HCT116 (cell line): ENCODE results near the gene MYCL. TPM values are rescaled to one million over a fixed set of nuclear protein-coding genes. Genes with fewer than 3 reads are reported as not detected.

ENCODE experiments used
- ATAC-seq: fragments of 200-7000 bp; cut with Tn5 transposase; 2 replicates; pipeline ENCODE4 v1.9.1; 2020; ENCODE audit warnings: mild to moderate bottlenecking, moderate library complexity
- BruUV-seq: library from RNA; stranded (reverse); fragments of 400-500 nt; replicated peaks from 2 replicates; lab custom pipeline; 2021; lab: Mats Ljungman, UMichigan
- CTCF ChIA-PET: fragments of 300-600 bp; sonication (Branson Sonifier 250); formaldehyde crosslinking; loops from one replicate; lab custom pipeline; 2021; ENCODE audit warnings: antibody characterized with exemption; lab: Charles Lee
- POLR2A ChIA-PET: fragments of 300-600, 350-600 bp; sonication (Branson Sonifier 250); formaldehyde crosslinking; loops from one replicate; lab custom pipeline; 2021; ENCODE audit warnings: antibody characterized with exemption; lab: Charles Lee
- RAD21 ChIA-PET, 2 experiments: fragments of 300-600 bp; sonication (Branson Sonifier 250); formaldehyde crosslinking; loops; one replicate each; lab custom pipeline; 2023; ENCODE audit warnings: low total read pairs in 2 of 2; ENCODE audit not compliant: uncharacterized antibody in 2 of 2, unreplicated experiment in 2 of 2, low non-redundant PET in 1 of 2; lab: Charles Lee
- DNase-seq: peaks from one replicate; pipeline ENCODE4 v3.0.0-alpha.2; 2010; ENCODE audit warnings: low read depth, low spot score
- H2AFZ ChIP-seq: fragments of 200-600 bp; shearing (Covaris generic), sonication (generic); 2 replicates; pipeline ENCODE4 v1.6.1; 2017; ENCODE audit warnings: low read depth, mixed run types, mixed read lengths, antibody characterized with exemption, low read length; ENCODE audit not compliant: poor library complexity, severe bottlenecking
- H3K27ac ChIP-seq: 2 replicates; pipeline ENCODE4 v1.5.1; 2012; ENCODE audit warnings: low read depth, low read length
- H3K27me3 ChIP-seq: fragments of 200-600 bp; sonication (generic); 2 replicates; pipeline ENCODE4 v1.6.1; 2016; ENCODE audit warnings: mixed run types, low read length, mixed read lengths; ENCODE audit not compliant: insufficient read depth
- H3K36me3 ChIP-seq, 2 experiments: fragments of 200-500 bp in 1 of 2; fragments of 200-600 bp in 1 of 2; sonication (Bioruptor generic) in 1 of 2; sonication (generic) in 1 of 2; 2 replicates each; pipeline versions ENCODE4 v1.5.1 to v1.6.1; 2014 to 2016; ENCODE audit warnings: low read length in 2 of 2, inconsistent platforms in 1 of 2, mixed read lengths in 1 of 2, mixed run types in 1 of 2; ENCODE audit not compliant: insufficient read depth in 2 of 2, control insufficient read depth in 1 of 2
- H3K4me1 ChIP-seq, 2 experiments: fragments of 200-600 bp in 1 of 2; sonication (generic) in 1 of 2; 2 replicates each; pipeline versions ENCODE4 v1.5.1 to v1.6.1; 2012 to 2017; ENCODE audit warnings: low read length in 2 of 2, inconsistent platforms in 1 of 2, mild to moderate bottlenecking in 1 of 2, mixed read lengths in 1 of 2, mixed run types in 1 of 2, moderate library complexity in 1 of 2; ENCODE audit not compliant: insufficient read depth in 2 of 2, control insufficient read depth in 1 of 2
- H3K4me2 ChIP-seq: fragments of 200-600 bp; sonication (generic); 2 replicates; pipeline ENCODE4 v1.6.1; 2017; ENCODE audit warnings: mixed run types, low read length, mixed read lengths
- H3K4me3 ChIP-seq, 2 experiments: fragments of 200-600 bp in 1 of 2; sonication (generic) in 1 of 2; replicated peaks in 1 of 2; 2 replicates each; pipeline ENCODE4 v1.5.1; 2011 to 2016; ENCODE audit warnings: low read length in 2 of 2, control low read depth in 1 of 2, low read depth in 1 of 2, mild to moderate bottlenecking in 1 of 2, mixed read lengths in 1 of 2, mixed run types in 1 of 2
- H3K79me2 ChIP-seq: fragments of 200-600 bp; sonication (generic); 2 replicates; pipeline ENCODE4 v1.6.1; 2017; ENCODE audit warnings: mild to moderate bottlenecking, mixed run types, low read length, moderate library complexity, mixed read lengths; ENCODE audit not compliant: insufficient read depth
- H3K9ac ChIP-seq: fragments of 200-600 bp; sonication (generic); 2 replicates; pipeline ENCODE4 v1.6.1; 2016; ENCODE audit warnings: low read length, mixed read lengths
- H3K9me2 ChIP-seq: fragments of 200-600 bp; sonication (generic), shearing (Covaris generic); 2 replicates; pipeline ENCODE4 v1.6.1; 2017; ENCODE audit warnings: mixed run types, mild to moderate bottlenecking, moderate library complexity; ENCODE audit not compliant: insufficient read depth
- H3K9me3 ChIP-seq, 2 experiments: fragments of 200-500 bp in 1 of 2; fragments of 200-600 bp in 1 of 2; sonication (Bioruptor generic) in 1 of 2; sonication (generic) in 1 of 2; 2 replicates each; pipeline ENCODE4 v1.6.1; 2014 to 2017; ENCODE audit warnings: low read length in 2 of 2, mixed read lengths in 2 of 2, inconsistent platforms in 1 of 2, low read depth in 1 of 2, mild to moderate bottlenecking in 1 of 2, mixed run types in 1 of 2, moderate library complexity in 1 of 2; ENCODE audit not compliant: control insufficient read depth in 1 of 2, insufficient read depth in 1 of 2
- H4K20me1 ChIP-seq: fragments of 200-600 bp; sonication (generic), shearing (Covaris generic); 2 replicates; pipeline ENCODE4 v1.6.1; 2017; ENCODE audit warnings: mixed run types, mild to moderate bottlenecking, moderate library complexity; ENCODE audit not compliant: insufficient read depth
- CBX3 ChIP-seq: IDR thresholded peaks from 2 replicates; pipeline ENCODE4 v1.6.1; 2012; ENCODE audit warnings: low read depth
- CEBPB ChIP-seq: IDR thresholded peaks from 2 replicates; pipeline ENCODE4 v1.6.1; 2012; ENCODE audit warnings: low read depth
- CTCF ChIP-seq, 3 experiments: fragments of 200-600 bp in 1 of 3; sonication (generic) in 1 of 3; IDR thresholded peaks in 2 of 3; conservative IDR thresholded peaks in 1 of 3; 2 replicates each; pipeline ENCODE4 v1.5.1; 2012 to 2017; ENCODE audit warnings: low read depth in 2 of 3, low read length in 2 of 3, antibody characterized with exemption in 1 of 3, borderline replicate concordance in 1 of 3, control low read depth in 1 of 3, mild to moderate bottlenecking in 1 of 3, mixed read lengths in 1 of 3, mixed run types in 1 of 3, moderate library complexity in 1 of 3; ENCODE audit not compliant: insufficient read depth in 1 of 3
- EGR1 ChIP-seq: IDR thresholded peaks from 2 replicates; pipeline ENCODE4 v1.6.1; 2012; ENCODE audit warnings: low read depth
- EZH2 ChIP-seq: fragments of 200-600 bp; sonication (generic); IDR thresholded peaks from 2 replicates; pipeline ENCODE4 v1.6.1; 2017; ENCODE audit warnings: antibody characterized with exemption, mixed run types
- POLR2AphosphoS5 ChIP-seq: IDR thresholded peaks from 2 replicates; pipeline ENCODE4 v1.6.1; 2011; ENCODE audit warnings: mild to moderate bottlenecking, low read depth, low read length, moderate library complexity
- REST ChIP-seq: IDR thresholded peaks from 2 replicates; pipeline ENCODE4 v1.6.1; 2012; ENCODE audit warnings: low read depth
- SIN3A ChIP-seq: IDR thresholded peaks from 2 replicates; pipeline ENCODE4 v1.6.1; 2012; ENCODE audit warnings: low read depth
- ZBTB33 ChIP-seq: IDR thresholded peaks from 2 replicates; pipeline ENCODE4 v1.6.1; 2011; ENCODE audit warnings: mild to moderate bottlenecking, low read length, moderate library complexity; ENCODE audit not compliant: insufficient replicate concordance; ENCODE audit errors: extremely low read depth
- intact Hi-C: fragments of 100-400 bp; cut with micrococcal nuclease; formaldehyde crosslinking; loops from 2 replicates; pipeline ENCODE4 v1.10.0; 2022
- total RNA-seq: library from RNA; stranded (reverse); gene quantifications from one replicate; pipeline ENCODE4 v1.2.1, GENCODE V29; 2021; ENCODE audit not compliant: unreplicated experiment
- TF ChIP-seq, protein P1 (sequence below): IDR thresholded peaks from 2 replicates; pipeline ENCODE4 v1.6.1; 2012
- TF ChIP-seq, protein P2 (sequence below): IDR thresholded peaks from 2 replicates; pipeline ENCODE4 v1.6.1; 2012

The MYCL gene
- total RNA-seq, 1 experiment from 2014 or later = 10.0 TPM

- CTCF ChIA-PET = no interaction called here
- Histone ChIP-seq H3K79me2 (no peaks in the 10 kb centered on the region), H3K9me3 (peaks cover 0 to 7% of the 10 kb centered on the region in 2 experiments; a peak in 1 of 4 replicates), H4K20me1 (no peaks in the 10 kb centered on the region), H2AFZ (no peak overlapping the region), H3K36me3 (no peaks in the 10 kb centered on the region), H3K9me2 (no peaks in the 10 kb centered on the region), H3K27me3 (no peaks in the 10 kb centered on the region), H3K9ac (no peak overlapping the region), H3K4me2 (no peak overlapping the region), H3K4me1 (no peaks in the 10 kb centered on the region), H3K4me3 (no peak overlapping the region), H3K27ac (no peak overlapping the region)
- RAD21 ChIA-PET = interaction anchor here in 1 of 2 experiments (0.6 kb wide), 1 partner anchor 11 kb away, joined by 3 read pairs; no protein-coding TSS in a partner anchor
- TF ChIP-seq REST (no peak), EGR1 (no peak), POLR2AphosphoS5 (no peak), CEBPB (no peak), SIN3A (no peak), ZBTB33 (no peak), CBX3 (no peak), CTCF (IDR thresholded peaks at IDR 0.05 in 2 of 3, conservative IDR thresholded peaks at IDR 0.05 in 1 of 3; ENCODE audit: borderline replicate concordance in 1 of 3, insufficient read depth in 1 of 3, low read depth in 2 of 3, low read length in 2 of 3) (no peak), EZH2 (no peak)
- TF ChIP-seq, protein P1, sequence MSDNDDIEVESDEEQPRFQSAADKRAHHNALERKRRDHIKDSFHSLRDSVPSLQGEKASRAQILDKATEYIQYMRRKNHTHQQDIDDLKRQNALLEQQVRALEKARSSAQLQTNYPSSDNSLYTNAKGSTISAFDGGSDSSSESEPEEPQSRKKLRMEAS = no peak
- TF ChIP-seq, protein P2, sequence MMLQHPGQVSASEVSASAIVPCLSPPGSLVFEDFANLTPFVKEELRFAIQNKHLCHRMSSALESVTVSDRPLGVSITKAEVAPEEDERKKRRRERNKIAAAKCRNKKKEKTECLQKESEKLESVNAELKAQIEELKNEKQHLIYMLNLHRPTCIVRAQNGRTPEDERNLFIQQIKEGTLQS = no peak
- POLR2A ChIA-PET = no interaction called here
- DNase-seq = no peak
- intact Hi-C loops = no loop called here
- BruUV-seq = no TSS peak
- no peak for ATAC-seq
Observed at GRCh38 chr1:39908534-39908933, 6.8 kb upstream of the MYCL start.
